HEK293 (cell line): ENCODE data around the gene HOXB9.
A peak's percentile ranks its signal among the peaks of the same experiment; 100 is the strongest.

Experiments used
- BCL11B ChIP-seq: fragments of 450-650 bp; formaldehyde crosslinking; IDR thresholded peaks from 2 replicates; pipeline ENCODE4 v1.5.1; 2016; ENCODE audit warnings: low read depth, missing biosample characterization, missing genetic modification characterization
- IKZF3 ChIP-seq: fragments of 450-650 bp; IDR thresholded peaks from 2 replicates; pipeline ENCODE4 v1.5.0; 2018; ENCODE audit warnings: missing biosample characterization, mild to moderate bottlenecking, missing genetic modification characterization, moderate library complexity
- KLF7 ChIP-seq: fragments of 450-650 bp; formaldehyde crosslinking; IDR thresholded peaks from 2 replicates; pipeline ENCODE4 v1.5.1; 2016; ENCODE audit warnings: missing biosample characterization, missing genetic modification characterization, borderline replicate concordance
- SETDB1 ChIP-seq: IDR thresholded peaks from one replicate; pipeline ENCODE4 v1.6.1; 2017; ENCODE audit warnings: mild to moderate bottlenecking, low read length, moderate library complexity, mixed read lengths; ENCODE audit not compliant: insufficient read length
- YY2 ChIP-seq: fragments of 450-650 bp; formaldehyde crosslinking; IDR thresholded peaks from 2 replicates; pipeline ENCODE4 v1.5.1; 2016; ENCODE audit warnings: missing biosample characterization, missing genetic modification characterization
- ZBTB48 ChIP-seq: fragments of 450-650 bp; formaldehyde crosslinking; IDR thresholded peaks from 2 replicates; pipeline ENCODE4 v1.5.1; 2016; ENCODE audit warnings: missing biosample characterization, missing genetic modification characterization
- ZFHX2 ChIP-seq: fragments of 450-650 bp; formaldehyde crosslinking; conservative IDR thresholded peaks from 2 replicates; pipeline ENCODE4 v1.5.1; 2016; ENCODE audit warnings: missing biosample characterization, missing genetic modification characterization
- ZFP37 ChIP-seq: fragments of 450-650 bp; formaldehyde crosslinking; IDR thresholded peaks from 2 replicates; pipeline ENCODE4 v1.5.1; 2016; ENCODE audit warnings: missing biosample characterization, missing genetic modification characterization
- ZFP69B ChIP-seq: fragments of 450-650 bp; formaldehyde crosslinking; IDR thresholded peaks from 2 replicates; pipeline ENCODE4 v1.5.1; 2016; ENCODE audit warnings: missing biosample characterization, missing genetic modification characterization
- ZNF10 ChIP-seq: fragments of 450-650 bp; formaldehyde crosslinking; IDR thresholded peaks from 2 replicates; pipeline ENCODE4 v1.5.1; 2017; ENCODE audit warnings: missing biosample characterization, missing genetic modification characterization
- ZNF146 ChIP-seq: fragments of 450-650 bp; formaldehyde crosslinking; IDR thresholded peaks from 2 replicates; pipeline ENCODE4 v1.5.1; 2016; ENCODE audit warnings: missing biosample characterization, missing genetic modification characterization
- ZNF37A ChIP-seq: fragments of 450-650 bp; IDR thresholded peaks from 2 replicates; pipeline ENCODE4 v1.5.1; 2018; ENCODE audit warnings: missing biosample characterization, missing genetic modification characterization
- ZNF426 ChIP-seq: fragments of 450-650 bp; formaldehyde crosslinking; IDR thresholded peaks from 2 replicates; pipeline ENCODE4 v1.5.1; 2017; ENCODE audit warnings: missing biosample characterization, missing genetic modification characterization, mild to moderate bottlenecking, inconsistent platforms, moderate library complexity
- ZNF473 ChIP-seq: fragments of 450-650 bp; formaldehyde crosslinking; IDR thresholded peaks from 2 replicates; pipeline ENCODE4 v1.5.1; 2017; ENCODE audit warnings: missing biosample characterization, missing genetic modification characterization
- ZNF510 ChIP-seq: fragments of 450-650 bp; formaldehyde crosslinking; IDR thresholded peaks from 2 replicates; pipeline ENCODE4 v1.5.1; 2018; ENCODE audit warnings: mild to moderate bottlenecking, missing genetic modification characterization, missing biosample characterization; ENCODE audit not compliant: insufficient replicate concordance
- ZNF514 ChIP-seq: fragments of 450-650 bp; formaldehyde crosslinking; IDR thresholded peaks from 2 replicates; pipeline ENCODE4 v1.5.1; 2016; ENCODE audit warnings: missing biosample characterization, missing genetic modification characterization
- ZNF558 ChIP-seq: fragments of 450-650 bp; formaldehyde crosslinking; IDR thresholded peaks from 2 replicates; pipeline ENCODE4 v1.5.1; 2016; ENCODE audit warnings: missing biosample characterization, missing genetic modification characterization
- ZNF664 ChIP-seq: fragments of 450-650 bp; formaldehyde crosslinking; IDR thresholded peaks from 2 replicates; pipeline ENCODE4 v1.5.1; 2016; ENCODE audit warnings: missing biosample characterization, missing genetic modification characterization
- TF ChIP-seq, protein P1 (sequence below): fragments of 450-650 bp; formaldehyde crosslinking; IDR thresholded peaks from 2 replicates; pipeline ENCODE4 v1.5.1; 2017; ENCODE audit warnings: missing biosample characterization, missing genetic modification characterization
- TF ChIP-seq, protein P2 (sequence below): fragments of 450-650 bp; formaldehyde crosslinking; IDR thresholded peaks from 2 replicates; pipeline ENCODE4 v1.5.1; 2017; ENCODE audit warnings: missing biosample characterization, mild to moderate bottlenecking, missing genetic modification characterization, moderate library complexity
- TF ChIP-seq, protein P3 (sequence below): fragments of 450-650 bp; formaldehyde crosslinking; IDR thresholded peaks from 2 replicates; pipeline ENCODE4 v1.5.1; 2016; ENCODE audit warnings: missing biosample characterization, missing genetic modification characterization, borderline replicate concordance
- TF ChIP-seq, protein P4 (sequence below): fragments of 450-650 bp; IDR thresholded peaks from 2 replicates; pipeline ENCODE4 v1.5.1; 2018; ENCODE audit warnings: missing biosample characterization, missing genetic modification characterization
- TF ChIP-seq, protein P5 (sequence below): fragments of 450-650 bp; formaldehyde crosslinking; IDR thresholded peaks from 2 replicates; pipeline ENCODE4 v1.5.1; 2016; ENCODE audit warnings: missing biosample characterization, missing genetic modification characterization
- TF ChIP-seq, protein P6 (sequence below): fragments of 450-650 bp; formaldehyde crosslinking; IDR thresholded peaks from 2 replicates; pipeline ENCODE4 v1.5.1; 2016; ENCODE audit warnings: missing biosample characterization, missing genetic modification characterization
- TF ChIP-seq, protein P7 (sequence below): fragments of 450-650 bp; formaldehyde crosslinking; IDR thresholded peaks from 2 replicates; pipeline ENCODE4 v1.5.1; 2016; ENCODE audit warnings: missing biosample characterization, missing genetic modification characterization

HOXB9 gene

DNA sequence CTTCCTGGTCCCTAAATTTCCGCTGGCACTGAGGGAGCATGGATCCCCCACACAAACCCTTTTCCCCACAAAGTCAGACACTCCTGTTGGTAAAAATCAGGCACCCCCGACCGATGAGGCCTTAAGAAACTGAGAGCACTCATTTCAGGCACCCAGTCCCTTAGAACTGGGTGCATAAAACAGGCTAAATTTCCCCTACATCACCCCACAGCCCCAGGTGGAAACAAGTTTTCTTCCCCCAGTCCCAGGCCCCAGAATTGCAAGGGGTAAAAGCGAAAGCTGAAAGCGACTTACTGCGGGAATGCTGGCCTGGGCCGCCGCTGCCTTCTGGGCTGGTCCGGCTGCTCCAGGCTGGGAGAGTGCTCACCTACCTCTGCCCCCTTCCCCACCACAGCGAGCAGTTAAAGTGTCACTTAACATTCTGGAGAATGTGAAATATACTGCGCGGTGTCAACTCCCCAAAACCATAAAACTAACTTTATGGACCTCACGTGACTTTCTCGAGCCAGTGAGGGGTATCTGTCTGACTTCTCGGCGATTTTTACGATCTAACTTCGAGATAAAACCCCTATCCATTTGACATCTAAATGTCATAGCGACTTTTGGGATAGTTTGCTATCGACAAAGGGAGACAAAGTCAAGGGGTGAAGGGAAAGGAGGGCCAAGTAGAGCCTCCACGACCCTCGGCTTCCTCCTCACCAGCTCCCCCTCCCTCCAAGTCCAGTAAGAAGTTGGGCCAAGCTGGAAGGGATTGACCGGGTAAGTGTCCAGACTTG lies 36.1 kb downstream of the HOXB9 start, which contains the start of gene HOXB3 (continued):
- TF ChIP-seq, protein P1, sequence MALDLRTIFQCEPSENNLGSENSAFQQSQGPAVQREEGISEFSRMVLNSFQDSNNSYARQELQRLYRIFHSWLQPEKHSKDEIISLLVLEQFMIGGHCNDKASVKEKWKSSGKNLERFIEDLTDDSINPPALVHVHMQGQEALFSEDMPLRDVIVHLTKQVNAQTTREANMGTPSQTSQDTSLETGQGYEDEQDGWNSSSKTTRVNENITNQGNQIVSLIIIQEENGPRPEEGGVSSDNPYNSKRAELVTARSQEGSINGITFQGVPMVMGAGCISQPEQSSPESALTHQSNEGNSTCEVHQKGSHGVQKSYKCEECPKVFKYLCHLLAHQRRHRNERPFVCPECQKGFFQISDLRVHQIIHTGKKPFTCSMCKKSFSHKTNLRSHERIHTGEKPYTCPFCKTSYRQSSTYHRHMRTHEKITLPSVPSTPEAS (tag by site-specific recombination) = peak; percentile 7; the same call in 1 of the 2 replicates
- TF ChIP-seq, protein P2, sequence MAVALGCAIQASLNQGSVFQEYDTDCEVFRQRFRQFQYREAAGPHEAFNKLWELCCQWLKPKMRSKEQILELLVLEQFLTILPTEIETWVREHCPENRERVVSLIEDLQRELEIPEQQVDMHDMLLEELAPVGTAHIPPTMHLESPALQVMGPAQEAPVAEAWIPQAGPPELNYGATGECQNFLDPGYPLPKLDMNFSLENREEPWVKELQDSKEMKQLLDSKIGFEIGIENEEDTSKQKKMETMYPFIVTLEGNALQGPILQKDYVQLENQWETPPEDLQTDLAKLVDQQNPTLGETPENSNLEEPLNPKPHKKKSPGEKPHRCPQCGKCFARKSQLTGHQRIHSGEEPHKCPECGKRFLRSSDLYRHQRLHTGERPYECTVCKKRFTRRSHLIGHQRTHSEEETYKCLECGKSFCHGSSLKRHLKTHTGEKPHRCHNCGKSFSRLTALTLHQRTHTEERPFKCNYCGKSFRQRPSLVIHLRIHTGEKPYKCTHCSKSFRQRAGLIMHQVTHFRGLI (tag by site-specific recombination) = 0 out of 2 replicates have a peak, but pooled peaks have one; percentile 51
- TF ChIP-seq ZNF514 (tag by site-specific recombination) = no peak
- TF ChIP-seq, protein P3, sequence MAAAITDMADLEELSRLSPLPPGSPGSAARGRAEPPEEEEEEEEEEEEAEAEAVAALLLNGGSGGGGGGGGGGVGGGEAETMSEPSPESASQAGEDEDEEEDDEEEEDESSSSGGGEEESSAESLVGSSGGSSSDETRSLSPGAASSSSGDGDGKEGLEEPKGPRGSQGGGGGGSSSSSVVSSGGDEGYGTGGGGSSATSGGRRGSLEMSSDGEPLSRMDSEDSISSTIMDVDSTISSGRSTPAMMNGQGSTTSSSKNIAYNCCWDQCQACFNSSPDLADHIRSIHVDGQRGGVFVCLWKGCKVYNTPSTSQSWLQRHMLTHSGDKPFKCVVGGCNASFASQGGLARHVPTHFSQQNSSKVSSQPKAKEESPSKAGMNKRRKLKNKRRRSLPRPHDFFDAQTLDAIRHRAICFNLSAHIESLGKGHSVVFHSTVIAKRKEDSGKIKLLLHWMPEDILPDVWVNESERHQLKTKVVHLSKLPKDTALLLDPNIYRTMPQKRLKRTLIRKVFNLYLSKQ (tag by site-specific recombination) = no peak
- TF ChIP-seq ZNF664 (tag by site-specific recombination) = no peak
- TF ChIP-seq YY2 (tag by site-specific recombination) = no peak
- no peak for TF ChIP-seq ZFHX2 (tag by site-specific recombination)
- TF ChIP-seq, protein P4, sequence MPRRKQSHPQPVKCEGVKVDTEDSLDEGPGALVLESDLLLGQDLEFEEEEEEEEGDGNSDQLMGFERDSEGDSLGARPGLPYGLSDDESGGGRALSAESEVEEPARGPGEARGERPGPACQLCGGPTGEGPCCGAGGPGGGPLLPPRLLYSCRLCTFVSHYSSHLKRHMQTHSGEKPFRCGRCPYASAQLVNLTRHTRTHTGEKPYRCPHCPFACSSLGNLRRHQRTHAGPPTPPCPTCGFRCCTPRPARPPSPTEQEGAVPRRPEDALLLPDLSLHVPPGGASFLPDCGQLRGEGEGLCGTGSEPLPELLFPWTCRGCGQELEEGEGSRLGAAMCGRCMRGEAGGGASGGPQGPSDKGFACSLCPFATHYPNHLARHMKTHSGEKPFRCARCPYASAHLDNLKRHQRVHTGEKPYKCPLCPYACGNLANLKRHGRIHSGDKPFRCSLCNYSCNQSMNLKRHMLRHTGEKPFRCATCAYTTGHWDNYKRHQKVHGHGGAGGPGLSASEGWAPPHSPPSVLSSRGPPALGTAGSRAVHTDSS (tag by site-specific recombination) = peak; percentile 26; the same call in 1 of the 2 replicates
- peak; percentile 51; the same call in 1 of the 2 replicates for TF ChIP-seq ZNF558 (tag by site-specific recombination)
- peak; percentile 89 for TF ChIP-seq BCL11B (tag by site-specific recombination)
- TF ChIP-seq ZNF510 = no peak
- peak; percentile 19; the same call in 1 of the 2 replicates for TF ChIP-seq ZFP69B (tag by site-specific recombination)
- TF ChIP-seq ZNF426 = no peak
- peak; percentile 91 for TF ChIP-seq ZBTB48 (tag by site-specific recombination)
- no peak for TF ChIP-seq ZNF473 (tag by site-specific recombination)
- no peak for TF ChIP-seq SETDB1
- TF ChIP-seq ZNF10 (tag by site-specific recombination) = peak; percentile 72
- TF ChIP-seq, protein P5, sequence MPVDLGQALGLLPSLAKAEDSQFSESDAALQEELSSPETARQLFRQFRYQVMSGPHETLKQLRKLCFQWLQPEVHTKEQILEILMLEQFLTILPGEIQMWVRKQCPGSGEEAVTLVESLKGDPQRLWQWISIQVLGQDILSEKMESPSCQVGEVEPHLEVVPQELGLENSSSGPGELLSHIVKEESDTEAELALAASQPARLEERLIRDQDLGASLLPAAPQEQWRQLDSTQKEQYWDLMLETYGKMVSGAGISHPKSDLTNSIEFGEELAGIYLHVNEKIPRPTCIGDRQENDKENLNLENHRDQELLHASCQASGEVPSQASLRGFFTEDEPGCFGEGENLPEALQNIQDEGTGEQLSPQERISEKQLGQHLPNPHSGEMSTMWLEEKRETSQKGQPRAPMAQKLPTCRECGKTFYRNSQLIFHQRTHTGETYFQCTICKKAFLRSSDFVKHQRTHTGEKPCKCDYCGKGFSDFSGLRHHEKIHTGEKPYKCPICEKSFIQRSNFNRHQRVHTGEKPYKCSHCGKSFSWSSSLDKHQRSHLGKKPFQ (tag by site-specific recombination) = peak; percentile 85
- peak; percentile 94 for TF ChIP-seq IKZF3 (tag by site-specific recombination)
- no peak for TF ChIP-seq ZNF146 (tag by site-specific recombination)
- TF ChIP-seq, protein P6, sequence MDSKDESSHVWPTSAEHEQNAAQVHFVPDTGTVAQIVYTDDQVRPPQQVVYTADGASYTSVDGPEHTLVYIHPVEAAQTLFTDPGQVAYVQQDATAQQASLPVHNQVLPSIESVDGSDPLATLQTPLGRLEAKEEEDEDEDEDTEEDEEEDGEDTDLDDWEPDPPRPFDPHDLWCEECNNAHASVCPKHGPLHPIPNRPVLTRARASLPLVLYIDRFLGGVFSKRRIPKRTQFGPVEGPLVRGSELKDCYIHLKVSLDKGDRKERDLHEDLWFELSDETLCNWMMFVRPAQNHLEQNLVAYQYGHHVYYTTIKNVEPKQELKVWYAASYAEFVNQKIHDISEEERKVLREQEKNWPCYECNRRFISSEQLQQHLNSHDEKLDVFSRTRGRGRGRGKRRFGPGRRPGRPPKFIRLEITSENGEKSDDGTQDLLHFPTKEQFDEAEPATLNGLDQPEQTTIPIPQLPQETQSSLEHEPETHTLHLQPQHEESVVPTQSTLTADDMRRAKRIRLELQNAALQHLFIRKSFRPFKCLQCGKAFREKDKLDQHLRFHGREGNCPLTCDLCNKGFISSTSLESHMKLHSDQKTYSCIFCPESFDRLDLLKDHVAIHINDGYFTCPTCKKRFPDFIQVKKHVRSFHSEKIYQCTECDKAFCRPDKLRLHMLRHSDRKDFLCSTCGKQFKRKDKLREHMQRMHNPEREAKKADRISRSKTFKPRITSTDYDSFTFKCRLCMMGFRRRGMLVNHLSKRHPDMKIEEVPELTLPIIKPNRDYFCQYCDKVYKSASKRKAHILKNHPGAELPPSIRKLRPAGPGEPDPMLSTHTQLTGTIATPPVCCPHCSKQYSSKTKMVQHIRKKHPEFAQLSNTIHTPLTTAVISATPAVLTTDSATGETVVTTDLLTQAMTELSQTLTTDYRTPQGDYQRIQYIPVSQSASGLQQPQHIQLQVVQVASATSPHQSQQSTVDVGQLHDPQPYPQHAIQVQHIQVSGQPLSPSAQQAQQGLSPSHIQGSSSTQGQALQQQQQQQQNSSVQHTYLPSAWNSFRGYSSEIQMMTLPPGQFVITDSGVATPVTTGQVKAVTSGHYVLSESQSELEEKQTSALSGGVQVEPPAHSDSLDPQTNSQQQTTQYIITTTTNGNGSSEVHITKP (tag by site-specific recombination) = peak; percentile 39
- TF ChIP-seq ZNF37A (tag by site-specific recombination) = no peak
- TF ChIP-seq ZFP37 (tag by site-specific recombination) = peak; percentile 42; the same call in 1 of the 2 replicates
- peak; percentile 80; the same call in 1 of the 2 replicates for TF ChIP-seq KLF7
- TF ChIP-seq, protein P7, sequence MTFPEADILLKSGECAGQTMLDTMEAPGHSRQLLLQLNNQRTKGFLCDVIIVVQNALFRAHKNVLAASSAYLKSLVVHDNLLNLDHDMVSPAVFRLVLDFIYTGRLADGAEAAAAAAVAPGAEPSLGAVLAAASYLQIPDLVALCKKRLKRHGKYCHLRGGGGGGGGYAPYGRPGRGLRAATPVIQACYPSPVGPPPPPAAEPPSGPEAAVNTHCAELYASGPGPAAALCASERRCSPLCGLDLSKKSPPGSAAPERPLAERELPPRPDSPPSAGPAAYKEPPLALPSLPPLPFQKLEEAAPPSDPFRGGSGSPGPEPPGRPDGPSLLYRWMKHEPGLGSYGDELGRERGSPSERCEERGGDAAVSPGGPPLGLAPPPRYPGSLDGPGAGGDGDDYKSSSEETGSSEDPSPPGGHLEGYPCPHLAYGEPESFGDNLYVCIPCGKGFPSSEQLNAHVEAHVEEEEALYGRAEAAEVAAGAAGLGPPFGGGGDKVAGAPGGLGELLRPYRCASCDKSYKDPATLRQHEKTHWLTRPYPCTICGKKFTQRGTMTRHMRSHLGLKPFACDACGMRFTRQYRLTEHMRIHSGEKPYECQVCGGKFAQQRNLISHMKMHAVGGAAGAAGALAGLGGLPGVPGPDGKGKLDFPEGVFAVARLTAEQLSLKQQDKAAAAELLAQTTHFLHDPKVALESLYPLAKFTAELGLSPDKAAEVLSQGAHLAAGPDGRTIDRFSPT (tag by site-specific recombination) = peak; percentile 96
